K562 (cell line): ENCODE data around the gene RHOA. TPM values are rescaled to one million over a fixed set of nuclear protein-coding genes. Genes with fewer than 3 reads are reported as not detected.

Experiments
- HDAC6 ChIP-seq: IDR thresholded peaks from 2 replicates; pipeline ENCODE4 v1.6.1; 2012; ENCODE audit warnings: low read depth, mild to moderate bottlenecking, control low read depth, inconsistent platforms, low read length, moderate library complexity
- PHB ChIP-seq: fragments of 250-450 bp; sonication (Bioruptor Pico); IDR thresholded peaks from 2 replicates; pipeline ENCODE4 v1.5.0; 2021
- TBP ChIP-seq: optimal IDR thresholded peaks from 2 replicates; pipeline ENCODE3; 2011; ENCODE audit warnings: low read depth, low read length, improper control_type of control experiment
- U2AF1 ChIP-seq: fragments of 200-400 bp; formaldehyde crosslinking; optimal IDR thresholded peaks from 2 replicates; pipeline ENCODE3; 2017; ENCODE audit warnings: mild to moderate bottlenecking, low read depth, low read length, moderate library complexity
- polyA plus RNA-seq, 8 experiments: library from polyadenylated mRNA; depleted of rRNA in 4 of 8; stranded (reverse) in 5 of 8; unstranded in 3 of 8; fragments of >200 nt; fragmentation: Nextera tagmentation in 2 of 8; fragmentation: Illumina TruSeq in 1 of 8; extraction: Ambion mirVana in 2 of 8; extraction: Trizol in 1 of 8; gene quantifications; 2 replicates each; pipeline versions ENCODE4 v1.2.1 to v1.2.3, GENCODE V29; 2011 to 2014; ENCODE audit warnings: inconsistent platforms in 1 of 8, missing spikeins in 1 of 8
- total RNA-seq, 7 experiments: library from RNA; depleted of rRNA in 6 of 7; stranded (reverse); fragments of >200 nt in 6 of 7; fragmentation: Illumina TruSeq in 2 of 7; extraction: Trizol in 2 of 7; gene quantifications; 2 replicates each; pipeline versions ENCODE4 v1.2.1 to v1.2.3, GENCODE V29; 2011 to 2021; ENCODE audit warnings: low replicate concordance in 1 of 7
- TF ChIP-seq, protein P1 (sequence below): fragments of 450-650 bp; IDR thresholded peaks from 2 replicates; pipeline ENCODE4 v1.6.1; 2016; ENCODE audit warnings: mild to moderate bottlenecking, moderate library complexity

Gene RHOA
- total and polyA plus RNA-seq, 9 of the 15 experiments (the other 6 are each of a cell fraction or from before 2014, with no cell fraction given) = 136 to 540 (median 236) TPM

DNA sequence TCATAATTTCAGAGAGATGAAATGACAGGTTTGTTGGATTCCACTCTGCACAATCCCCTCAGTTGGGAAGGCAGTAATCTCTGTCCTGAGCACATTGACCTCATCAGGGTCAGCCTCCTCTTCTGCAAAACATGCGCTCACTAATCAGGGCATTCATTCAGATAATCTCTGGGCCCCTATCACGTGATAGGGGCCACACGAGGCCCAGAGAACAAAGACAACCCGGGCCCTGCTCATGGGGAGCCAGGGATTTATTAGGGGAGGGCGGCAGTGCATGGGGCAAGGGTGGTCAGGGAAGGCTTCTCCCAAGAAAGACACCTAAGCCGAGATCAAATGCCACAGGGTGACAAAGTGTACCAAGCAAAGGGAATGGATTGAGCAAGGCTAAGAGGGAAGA lies 1.6 kb upstream of the RHOA start (continued):
- TF ChIP-seq, protein P1, sequence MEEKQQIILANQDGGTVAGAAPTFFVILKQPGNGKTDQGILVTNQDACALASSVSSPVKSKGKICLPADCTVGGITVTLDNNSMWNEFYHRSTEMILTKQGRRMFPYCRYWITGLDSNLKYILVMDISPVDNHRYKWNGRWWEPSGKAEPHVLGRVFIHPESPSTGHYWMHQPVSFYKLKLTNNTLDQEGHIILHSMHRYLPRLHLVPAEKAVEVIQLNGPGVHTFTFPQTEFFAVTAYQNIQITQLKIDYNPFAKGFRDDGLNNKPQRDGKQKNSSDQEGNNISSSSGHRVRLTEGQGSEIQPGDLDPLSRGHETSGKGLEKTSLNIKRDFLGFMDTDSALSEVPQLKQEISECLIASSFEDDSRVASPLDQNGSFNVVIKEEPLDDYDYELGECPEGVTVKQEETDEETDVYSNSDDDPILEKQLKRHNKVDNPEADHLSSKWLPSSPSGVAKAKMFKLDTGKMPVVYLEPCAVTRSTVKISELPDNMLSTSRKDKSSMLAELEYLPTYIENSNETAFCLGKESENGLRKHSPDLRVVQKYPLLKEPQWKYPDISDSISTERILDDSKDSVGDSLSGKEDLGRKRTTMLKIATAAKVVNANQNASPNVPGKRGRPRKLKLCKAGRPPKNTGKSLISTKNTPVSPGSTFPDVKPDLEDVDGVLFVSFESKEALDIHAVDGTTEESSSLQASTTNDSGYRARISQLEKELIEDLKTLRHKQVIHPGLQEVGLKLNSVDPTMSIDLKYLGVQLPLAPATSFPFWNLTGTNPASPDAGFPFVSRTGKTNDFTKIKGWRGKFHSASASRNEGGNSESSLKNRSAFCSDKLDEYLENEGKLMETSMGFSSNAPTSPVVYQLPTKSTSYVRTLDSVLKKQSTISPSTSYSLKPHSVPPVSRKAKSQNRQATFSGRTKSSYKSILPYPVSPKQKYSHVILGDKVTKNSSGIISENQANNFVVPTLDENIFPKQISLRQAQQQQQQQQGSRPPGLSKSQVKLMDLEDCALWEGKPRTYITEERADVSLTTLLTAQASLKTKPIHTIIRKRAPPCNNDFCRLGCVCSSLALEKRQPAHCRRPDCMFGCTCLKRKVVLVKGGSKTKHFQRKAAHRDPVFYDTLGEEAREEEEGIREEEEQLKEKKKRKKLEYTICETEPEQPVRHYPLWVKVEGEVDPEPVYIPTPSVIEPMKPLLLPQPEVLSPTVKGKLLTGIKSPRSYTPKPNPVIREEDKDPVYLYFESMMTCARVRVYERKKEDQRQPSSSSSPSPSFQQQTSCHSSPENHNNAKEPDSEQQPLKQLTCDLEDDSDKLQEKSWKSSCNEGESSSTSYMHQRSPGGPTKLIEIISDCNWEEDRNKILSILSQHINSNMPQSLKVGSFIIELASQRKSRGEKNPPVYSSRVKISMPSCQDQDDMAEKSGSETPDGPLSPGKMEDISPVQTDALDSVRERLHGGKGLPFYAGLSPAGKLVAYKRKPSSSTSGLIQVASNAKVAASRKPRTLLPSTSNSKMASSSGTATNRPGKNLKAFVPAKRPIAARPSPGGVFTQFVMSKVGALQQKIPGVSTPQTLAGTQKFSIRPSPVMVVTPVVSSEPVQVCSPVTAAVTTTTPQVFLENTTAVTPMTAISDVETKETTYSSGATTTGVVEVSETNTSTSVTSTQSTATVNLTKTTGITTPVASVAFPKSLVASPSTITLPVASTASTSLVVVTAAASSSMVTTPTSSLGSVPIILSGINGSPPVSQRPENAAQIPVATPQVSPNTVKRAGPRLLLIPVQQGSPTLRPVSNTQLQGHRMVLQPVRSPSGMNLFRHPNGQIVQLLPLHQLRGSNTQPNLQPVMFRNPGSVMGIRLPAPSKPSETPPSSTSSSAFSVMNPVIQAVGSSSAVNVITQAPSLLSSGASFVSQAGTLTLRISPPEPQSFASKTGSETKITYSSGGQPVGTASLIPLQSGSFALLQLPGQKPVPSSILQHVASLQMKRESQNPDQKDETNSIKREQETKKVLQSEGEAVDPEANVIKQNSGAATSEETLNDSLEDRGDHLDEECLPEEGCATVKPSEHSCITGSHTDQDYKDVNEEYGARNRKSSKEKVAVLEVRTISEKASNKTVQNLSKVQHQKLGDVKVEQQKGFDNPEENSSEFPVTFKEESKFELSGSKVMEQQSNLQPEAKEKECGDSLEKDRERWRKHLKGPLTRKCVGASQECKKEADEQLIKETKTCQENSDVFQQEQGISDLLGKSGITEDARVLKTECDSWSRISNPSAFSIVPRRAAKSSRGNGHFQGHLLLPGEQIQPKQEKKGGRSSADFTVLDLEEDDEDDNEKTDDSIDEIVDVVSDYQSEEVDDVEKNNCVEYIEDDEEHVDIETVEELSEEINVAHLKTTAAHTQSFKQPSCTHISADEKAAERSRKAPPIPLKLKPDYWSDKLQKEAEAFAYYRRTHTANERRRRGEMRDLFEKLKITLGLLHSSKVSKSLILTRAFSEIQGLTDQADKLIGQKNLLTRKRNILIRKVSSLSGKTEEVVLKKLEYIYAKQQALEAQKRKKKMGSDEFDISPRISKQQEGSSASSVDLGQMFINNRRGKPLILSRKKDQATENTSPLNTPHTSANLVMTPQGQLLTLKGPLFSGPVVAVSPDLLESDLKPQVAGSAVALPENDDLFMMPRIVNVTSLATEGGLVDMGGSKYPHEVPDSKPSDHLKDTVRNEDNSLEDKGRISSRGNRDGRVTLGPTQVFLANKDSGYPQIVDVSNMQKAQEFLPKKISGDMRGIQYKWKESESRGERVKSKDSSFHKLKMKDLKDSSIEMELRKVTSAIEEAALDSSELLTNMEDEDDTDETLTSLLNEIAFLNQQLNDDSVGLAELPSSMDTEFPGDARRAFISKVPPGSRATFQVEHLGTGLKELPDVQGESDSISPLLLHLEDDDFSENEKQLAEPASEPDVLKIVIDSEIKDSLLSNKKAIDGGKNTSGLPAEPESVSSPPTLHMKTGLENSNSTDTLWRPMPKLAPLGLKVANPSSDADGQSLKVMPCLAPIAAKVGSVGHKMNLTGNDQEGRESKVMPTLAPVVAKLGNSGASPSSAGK = peak; percentile 29; the same call in 1 of the 2 replicates
- TF ChIP-seq PHB (CRISPR knock-in tag) (no peak), U2AF1 (no peak), HDAC6 (no peak), TBP (no peak)
- TF ChIP-seq, all 486 proteins: peak for 9
